OCI-LY1 (cell line): ENCODE data around the gene THRA.

Source experiments
- EZH2 ChIP-seq: fragments of 200-600 bp; sonication (generic), shearing (Covaris generic); IDR thresholded peaks from 2 replicates; pipeline ENCODE4 v1.8.0; 2017; ENCODE audit warnings: borderline replicate concordance, mixed run types, mild to moderate bottlenecking, antibody characterized with exemption, low read length, moderate library complexity, mixed read lengths
- TF ChIP-seq, protein P1 (sequence below): fragments of 200-600 bp; sonication (generic), shearing (Covaris generic); IDR thresholded peaks from 2 replicates; pipeline ENCODE4 v1.5.1; 2017; ENCODE audit warnings: mild to moderate bottlenecking, antibody characterized with exemption, low read length, moderate library complexity, mixed read lengths

GRCh38 chr17:40017422-40018080 is 45.2 kb upstream of the THRA start:
- TF ChIP-seq, protein P1, sequence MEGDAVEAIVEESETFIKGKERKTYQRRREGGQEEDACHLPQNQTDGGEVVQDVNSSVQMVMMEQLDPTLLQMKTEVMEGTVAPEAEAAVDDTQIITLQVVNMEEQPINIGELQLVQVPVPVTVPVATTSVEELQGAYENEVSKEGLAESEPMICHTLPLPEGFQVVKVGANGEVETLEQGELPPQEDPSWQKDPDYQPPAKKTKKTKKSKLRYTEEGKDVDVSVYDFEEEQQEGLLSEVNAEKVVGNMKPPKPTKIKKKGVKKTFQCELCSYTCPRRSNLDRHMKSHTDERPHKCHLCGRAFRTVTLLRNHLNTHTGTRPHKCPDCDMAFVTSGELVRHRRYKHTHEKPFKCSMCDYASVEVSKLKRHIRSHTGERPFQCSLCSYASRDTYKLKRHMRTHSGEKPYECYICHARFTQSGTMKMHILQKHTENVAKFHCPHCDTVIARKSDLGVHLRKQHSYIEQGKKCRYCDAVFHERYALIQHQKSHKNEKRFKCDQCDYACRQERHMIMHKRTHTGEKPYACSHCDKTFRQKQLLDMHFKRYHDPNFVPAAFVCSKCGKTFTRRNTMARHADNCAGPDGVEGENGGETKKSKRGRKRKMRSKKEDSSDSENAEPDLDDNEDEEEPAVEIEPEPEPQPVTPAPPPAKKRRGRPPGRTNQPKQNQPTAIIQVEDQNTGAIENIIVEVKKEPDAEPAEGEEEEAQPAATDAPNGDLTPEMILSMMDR = no peak
- no peak for TF ChIP-seq EZH2
